GM04503 (cell line): ENCODE data around the gene CCND1.

Experiments used
- DNase-seq: peaks from one replicate; pipeline ENCODE4 v3.0.0-alpha.2; 2012; ENCODE audit warnings: low read depth

The CCND1 gene

DNA sequence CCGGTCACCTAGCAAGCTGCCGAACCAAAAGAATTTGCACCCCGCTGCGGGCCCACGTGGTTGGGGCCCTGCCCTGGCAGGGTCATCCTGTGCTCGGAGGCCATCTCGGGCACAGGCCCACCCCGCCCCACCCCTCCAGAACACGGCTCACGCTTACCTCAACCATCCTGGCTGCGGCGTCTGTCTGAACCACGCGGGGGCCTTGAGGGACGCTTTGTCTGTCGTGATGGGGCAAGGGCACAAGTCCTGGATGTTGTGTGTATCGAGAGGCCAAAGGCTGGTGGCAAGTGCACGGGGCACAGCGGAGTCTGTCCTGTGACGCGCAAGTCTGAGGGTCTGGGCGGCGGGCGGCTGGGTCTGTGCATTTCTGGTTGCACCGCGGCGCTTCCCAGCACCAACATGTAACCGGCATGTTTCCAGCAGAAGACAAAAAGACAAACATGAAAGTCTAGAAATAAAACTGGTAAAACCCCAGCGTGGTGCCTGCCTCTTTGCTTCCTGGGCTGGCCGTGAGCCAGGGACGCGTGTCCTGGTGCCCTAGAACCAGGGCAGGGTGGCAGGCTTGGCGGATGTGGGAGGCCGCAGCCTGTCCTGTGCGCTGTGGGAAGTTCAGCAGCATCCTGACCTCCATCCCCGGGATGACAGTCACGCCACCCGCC lies 13.2 kb downstream of the CCND1 start:
- no peak for DNase-seq

DNA sequence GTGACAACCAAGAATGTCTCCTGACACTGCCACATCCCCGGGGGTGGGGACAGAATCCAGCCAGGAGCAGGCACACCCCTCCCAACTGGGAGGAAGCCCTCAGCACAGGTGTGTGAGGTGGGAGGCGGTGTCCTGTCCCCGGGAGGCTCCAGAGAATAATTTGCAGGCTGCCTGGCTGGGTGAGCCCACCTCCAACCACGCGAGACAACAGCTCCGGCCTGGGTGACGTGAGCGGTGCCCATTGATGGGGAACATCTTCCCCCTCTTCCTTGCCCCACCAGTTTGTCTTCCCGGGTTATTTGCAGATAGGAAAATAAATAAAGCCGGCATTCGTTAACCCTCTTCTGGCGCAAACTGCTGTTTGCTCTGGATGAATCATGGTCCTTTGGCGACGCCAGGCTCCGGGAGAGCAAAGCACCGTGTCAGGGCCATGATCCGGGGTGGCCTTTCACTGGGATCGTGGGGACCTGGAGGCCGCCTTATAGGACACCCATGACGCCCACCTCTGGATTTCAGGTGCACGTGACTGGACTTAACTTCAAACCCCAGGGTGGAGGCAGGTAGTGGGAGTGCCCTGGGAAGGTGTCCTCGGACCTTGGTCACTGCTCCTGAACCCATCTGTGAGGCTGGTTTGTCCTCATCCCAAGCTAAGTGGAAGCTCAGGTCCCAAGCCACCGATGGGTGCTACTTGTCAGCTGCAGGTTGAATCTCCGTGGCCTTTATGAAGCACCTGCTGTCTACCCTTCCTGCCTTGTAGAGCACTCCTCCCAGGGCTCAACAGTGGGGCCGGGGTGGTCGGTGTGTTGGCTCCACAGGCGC lies 13.9 kb downstream of the CCND1 start:
- DNase-seq: no peak

DNA sequence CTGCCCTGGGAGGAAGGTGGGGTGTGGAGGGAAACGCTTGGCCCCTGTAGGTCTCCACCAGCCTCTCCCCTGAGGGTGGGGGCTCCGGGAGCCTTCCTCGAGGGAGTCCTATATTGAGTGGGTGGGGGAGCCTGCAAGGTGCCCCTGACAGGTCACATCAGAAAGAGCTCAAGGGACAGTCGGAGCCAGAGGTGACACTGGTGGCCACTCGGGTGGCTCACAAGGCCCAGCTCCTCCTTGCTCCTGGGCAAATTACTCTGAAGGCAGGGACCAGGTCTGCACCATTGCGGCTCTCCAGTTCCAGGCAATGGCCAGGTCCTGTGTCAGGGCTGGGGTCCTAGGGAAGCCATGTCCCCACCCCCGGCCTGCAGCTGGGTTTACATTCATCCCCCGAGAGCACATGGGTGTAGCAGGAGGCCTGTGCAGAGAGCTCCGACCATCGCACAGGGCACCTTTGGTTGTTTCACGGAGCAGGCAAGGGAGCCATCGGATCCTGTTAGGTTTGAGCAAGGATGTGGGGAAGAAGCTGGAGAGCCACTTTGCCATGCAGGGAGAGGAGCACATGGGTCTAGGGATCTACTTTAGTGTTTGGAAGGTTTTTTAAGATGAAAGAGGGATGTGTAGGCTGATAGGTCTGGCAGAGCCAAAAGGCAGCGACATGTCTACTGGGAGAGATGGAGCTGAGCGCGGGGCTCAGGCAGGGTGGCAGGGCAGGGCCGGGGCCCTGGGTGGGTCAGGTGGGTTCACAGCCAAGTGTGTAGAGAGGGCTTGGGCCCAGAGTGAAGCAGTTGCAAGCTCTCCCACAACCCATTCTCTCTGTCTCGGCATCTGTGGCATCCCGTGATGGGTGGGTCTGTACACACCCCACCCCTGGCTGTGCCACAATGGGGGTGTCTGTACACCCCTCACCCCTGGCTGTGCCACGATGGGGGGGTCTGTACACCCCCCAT lies 14.8 kb downstream of the CCND1 start:
- no peak for DNase-seq

DNA sequence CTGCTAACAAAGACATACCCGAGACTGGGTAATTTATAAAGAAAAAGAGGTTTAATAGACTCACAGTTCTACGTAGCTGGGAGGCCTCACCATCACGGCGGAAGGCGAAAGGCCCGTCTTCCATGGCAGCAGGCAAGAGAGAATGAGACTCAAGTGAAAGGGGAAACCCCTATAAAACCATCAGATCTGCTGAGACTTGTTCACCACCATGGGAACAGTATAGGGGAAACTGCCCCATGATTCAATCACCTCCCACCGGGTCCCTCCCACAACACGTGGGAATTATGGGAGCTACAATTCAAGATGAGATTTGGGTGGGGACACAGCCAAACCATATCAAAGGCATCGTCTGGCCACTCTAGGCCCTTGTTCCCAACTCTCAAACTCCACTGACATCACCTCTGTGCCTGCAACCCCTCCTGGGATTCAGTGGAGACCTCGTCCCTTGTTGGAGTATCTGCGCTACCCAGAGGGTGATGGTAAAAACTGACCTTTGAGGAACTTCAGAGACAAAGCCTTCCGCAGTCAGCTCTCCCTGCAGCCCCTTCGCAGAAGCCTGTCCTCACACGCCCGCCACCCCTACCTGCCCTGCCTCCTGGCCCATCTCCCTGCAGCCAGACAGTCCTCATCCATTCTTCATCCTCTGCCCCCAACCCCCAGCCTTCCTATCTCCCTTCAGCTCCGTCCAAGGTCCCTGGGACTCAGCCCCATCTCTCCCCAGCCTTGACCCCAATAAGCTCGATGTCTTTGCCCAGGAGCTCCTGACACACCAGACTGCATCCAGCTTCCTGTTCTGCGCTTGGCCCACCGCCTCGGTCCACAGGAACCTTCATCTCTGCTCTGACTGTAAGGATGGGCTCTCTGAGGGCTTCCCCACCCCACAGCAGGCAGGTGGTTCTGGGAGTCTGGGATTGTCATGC lies 15.8 kb downstream of the CCND1 start:
- DNase-seq: no peak

DNA sequence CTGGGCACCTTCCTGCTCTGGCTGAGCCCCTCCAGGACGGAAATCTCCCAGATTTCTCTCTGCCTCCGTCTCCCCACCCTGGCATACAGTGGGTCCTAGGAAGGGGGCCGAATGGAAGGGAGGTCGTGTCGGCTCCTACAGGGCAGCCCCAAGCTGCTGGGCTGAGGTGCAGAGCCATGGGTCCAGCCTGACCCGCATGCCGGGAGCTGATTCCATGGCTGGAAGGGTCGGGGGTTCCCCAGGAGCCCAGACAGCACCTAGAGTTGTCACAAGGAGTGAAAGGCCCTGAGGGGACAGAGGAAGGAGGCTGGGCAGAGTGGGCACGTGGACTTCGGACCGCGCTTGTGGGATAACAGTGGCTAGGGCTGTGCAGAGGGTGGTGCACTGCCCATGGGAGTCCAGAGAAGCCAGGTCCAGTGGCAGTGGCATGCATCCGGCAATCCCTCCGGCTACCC lies 16.5 kb downstream of the CCND1 start:
- no peak for DNase-seq

DNA sequence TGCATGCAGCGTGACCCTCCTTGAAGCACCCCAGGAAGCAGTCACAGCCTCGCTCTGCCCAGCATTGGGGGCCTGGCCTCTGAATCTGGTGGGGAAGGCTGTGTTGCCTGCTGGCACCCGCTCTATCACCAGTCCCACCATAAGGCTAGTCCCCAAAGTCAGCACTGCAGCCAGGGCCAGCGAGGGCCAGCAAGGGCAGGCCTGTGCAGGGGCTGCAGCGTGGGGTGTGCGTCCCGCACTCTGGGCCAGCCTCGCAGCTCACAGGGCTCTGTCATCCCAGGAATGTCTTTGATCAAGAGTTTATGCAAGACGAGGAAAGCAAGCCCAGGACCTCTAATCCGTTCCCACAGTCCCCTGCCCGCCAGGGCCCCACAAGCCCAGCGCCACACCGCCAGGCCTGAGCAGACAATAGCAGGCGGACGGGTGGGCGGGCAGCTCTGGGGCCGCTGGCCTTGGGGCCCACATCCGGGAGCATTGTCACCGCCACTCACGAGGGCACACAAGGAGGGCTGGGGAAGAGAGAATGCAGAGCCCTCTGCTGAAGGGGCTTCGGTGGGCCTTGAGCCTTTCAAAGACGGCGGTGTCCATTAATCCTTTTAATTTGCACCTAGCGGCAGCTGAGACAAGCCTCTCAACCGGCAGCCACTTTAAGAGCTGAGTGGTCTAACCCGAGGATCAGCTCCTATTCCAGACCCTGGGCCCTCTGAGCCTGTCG lies 17.1 kb downstream of the CCND1 start:
- no peak for DNase-seq

DNA sequence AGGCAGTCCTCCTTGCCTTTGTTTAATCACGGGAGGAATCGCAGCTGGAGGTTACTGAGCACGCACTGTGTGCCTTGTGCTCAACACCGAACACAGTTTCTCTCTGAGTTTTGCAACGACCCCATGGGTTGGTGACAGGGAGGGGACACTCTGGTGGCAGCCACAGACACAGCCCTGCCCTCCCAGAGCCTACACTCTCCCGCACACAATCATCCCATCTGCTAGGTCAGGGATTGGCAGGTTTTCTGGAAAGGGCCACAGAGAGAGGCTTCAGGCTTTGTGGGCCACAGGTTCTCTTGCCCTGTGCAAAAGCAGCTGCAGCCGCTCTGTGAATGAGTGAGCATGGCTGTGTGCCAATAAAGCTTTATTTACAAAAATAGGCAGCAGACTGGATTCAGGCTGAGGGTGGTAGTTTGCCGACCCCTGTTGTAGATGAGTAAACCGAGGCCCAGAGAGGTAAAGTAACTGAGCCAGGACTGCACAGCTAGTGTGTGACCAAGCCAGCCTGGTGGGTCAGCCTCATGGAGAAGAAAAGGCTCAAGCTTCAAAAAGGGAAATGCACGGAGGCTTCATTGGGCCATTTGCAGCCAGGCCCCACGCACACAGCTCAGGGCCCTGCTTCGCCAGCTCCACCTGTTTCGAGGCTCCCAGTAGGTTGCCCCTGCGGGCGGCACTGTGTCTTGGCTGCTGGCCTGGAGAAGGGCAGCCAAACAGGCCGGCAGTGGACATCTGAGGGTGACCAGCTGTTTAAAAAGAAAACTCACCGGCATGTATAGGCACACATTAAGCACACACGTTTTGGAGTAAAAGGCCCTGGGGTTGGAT lies 17.9 kb downstream of the CCND1 start:
- no peak for DNase-seq

DNA sequence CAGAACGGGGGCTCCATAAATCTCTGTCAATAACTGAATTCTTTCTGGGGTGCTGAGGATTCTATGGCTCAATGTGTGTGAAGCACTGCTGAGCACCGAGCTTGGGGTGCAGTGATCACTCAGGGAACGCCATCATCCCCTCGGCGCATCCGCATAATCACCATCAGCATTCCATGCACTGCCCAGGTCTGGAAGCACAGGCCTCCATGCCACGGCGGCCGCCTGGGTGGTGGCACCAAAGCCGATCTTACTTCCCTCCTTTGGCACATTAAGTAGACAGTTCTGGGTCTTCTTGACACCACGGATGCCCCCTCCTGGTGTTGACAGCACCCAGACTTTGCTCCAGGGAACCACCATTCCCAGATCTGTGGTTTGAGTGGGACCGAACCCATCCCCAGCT lies 18.6 kb downstream of the CCND1 start:
- no peak for DNase-seq

DNA sequence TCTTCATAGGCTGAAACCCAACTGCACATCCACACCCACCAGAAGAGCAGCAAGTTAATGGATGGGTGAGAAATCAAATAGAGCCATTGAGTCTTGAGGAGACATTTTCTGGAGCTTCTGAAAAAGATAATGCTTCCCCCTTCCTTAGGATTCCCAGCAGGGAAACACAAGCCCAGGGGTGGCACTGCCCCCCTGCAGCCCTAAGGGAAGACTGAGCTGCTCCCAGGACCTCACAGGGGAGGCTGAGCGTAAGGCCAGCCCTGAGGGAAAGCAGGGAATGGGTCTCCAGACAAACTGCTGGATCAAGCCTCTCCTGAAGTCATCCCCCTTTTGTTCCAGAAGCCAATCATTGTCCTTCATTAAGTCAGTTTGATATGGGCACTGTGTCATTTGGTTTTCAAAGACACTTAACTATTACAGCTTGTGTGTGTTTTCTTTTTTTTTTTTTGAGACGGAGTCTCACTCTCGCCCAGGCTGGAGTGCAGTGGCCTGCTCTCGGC lies 19.1 kb downstream of the CCND1 start:
- no peak for DNase-seq

DNA sequence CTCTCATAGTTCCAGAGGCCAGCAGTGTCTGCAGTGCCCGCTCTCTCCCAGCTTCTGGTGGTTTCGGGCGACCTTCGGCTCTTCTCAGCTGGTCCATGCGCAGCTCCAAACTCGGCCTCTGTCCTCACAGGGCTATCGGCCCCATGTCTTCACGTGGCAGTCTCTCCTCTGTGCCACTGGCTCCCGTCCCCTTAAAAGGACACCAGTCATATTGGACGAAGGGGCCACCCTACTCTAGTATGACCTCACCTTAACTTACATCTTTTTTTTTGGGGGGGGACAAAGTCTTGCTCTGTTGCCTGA lies 20.4 kb downstream of the CCND1 start:
- DNase-seq: no peak

DNA sequence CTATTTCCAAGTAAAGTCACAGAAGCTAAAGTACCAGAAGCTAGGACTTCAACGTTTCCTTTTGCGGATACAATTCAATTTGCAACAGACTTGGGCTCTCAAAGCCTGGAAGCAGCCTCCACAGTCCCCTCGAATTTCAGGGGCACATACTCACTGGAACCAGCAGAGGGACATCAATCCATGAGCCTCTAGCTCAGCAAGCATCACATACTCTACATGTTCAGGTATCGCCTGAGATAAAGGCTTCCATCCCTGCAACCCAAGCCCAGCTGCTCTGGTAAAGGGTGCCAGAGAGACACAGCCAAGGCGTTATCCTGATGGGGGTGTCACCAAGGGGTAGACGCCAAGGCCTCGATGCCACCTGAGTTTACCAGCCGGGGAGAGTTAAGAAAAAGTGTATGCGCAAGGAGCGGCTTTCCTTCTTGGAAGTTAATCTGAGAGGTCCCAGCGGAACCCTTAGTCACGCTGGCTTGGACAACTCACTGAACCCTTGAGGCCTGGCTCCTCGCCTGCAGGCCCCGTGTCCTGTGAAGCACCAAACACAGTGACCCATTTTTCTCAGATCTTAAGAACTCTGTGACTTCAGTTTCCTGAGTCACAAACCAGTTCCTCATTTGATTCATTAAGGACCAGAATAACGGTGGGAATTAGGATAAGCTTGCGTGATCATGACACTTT lies 21.2 kb downstream of the CCND1 start:
- no peak for DNase-seq

DNA sequence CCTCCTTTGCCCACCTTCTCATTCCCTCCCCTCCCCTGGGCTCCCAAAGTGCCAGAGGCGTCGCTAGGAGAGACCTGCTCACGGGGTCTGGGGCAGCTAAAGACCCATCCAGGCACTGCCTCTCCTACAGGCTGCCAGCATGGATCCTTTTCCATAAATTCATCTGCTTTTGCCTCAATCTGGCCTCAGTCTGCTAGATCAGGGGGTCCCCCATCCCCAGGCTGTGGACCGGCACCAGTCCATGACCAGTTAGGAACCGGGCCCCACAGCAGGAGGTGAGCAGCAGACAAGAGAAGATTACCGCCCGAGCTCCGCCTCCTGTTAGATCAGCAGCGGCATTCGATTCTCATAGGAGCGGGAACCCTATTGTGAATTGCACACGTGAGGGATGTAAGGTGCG lies 21.9 kb downstream of the CCND1 start:
- DNase-seq: no peak

DNA sequence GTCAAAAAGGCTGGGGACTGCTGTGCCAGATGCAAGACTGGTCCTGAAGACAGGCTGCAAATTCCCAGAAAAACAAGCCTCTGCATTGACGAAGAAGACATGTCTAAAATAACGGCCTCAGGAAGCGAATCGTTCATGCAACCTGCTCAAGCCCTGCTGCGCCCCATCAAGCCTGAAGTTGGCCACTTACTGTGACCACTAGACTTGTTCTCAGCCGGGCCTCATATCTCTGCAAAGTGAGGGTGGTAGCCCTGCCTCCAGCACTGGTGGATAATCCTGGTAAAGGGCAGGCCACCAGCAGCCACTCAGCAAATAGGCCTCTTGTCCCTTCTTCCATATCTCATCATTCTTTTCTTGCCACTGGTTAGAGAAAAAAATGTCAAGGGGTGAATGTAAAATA lies 22.4 kb downstream of the CCND1 start:
- no peak for DNase-seq

DNA sequence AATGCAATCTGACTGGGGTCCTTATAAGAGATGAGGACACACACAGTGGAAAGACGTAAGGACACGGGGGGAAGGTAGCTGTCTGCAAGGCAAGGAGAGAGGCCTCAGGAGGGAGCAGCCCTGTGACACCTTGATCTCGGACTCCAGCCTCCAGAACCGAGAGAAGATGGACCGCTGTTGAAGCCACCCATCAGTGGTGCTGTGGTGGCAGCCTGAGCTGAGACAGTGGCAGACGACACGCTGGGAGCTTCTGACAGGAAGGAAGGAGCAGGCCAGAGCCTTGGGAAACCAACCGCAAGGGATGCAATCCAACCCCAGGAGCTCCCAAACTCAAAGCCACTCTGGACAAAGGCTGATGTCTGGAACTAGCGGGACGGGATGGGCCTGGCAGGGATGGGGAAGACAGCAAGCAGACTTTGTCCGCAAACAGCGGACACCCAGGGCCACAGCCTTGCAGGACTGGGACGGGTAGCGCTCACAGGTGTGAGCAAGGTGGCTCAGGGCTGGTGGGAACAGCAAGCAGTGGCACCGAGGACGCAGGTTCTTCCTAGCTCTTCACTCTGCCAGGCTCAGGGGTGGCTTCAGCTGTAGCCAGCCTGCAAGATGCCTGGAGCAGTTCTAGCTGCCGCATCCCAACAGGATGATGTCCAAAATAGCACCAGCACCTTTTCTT lies 23.3 kb downstream of the CCND1 start:
- DNase-seq: no peak

DNA sequence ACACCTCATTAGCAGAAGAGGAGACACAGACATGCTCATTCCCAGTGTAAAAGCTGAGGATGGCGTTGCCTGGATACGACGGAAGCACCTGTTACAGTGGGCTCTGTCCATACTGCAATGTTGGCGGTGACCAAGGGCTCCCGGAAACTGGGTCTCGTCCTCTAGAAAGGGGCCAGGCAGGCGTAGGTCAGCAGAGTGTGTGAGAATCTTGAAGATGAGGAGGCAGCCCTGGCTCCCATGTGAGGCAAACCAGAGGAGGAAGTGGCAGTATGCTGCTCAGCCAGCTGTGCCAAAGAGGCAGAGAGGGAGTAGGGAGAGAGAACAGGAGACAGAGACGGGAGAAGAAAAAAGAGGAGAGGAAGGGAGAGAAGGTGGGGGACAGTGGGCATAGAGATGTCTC lies 23.9 kb downstream of the CCND1 start:
- no peak for DNase-seq

DNA sequence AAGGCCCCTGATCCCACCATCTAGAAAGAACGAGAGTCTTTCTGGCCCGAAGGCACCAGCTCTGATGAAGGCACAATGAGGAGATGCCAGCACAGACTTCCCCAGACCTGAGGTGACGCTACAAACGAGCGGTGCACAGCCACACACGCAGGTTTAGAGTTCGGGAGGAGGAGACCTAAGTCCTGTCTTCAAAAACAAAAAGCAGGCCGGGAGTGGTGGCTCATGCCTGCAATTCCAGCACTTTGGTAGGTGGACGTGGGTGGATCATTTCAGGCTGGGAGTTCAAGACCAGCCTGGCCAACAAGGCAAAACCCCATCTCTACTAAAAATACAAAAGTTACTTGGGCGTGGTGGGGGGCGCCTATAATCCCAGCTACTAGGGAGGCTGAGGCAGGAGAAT lies 24.7 kb downstream of the CCND1 start:
- no peak for DNase-seq

DNA sequence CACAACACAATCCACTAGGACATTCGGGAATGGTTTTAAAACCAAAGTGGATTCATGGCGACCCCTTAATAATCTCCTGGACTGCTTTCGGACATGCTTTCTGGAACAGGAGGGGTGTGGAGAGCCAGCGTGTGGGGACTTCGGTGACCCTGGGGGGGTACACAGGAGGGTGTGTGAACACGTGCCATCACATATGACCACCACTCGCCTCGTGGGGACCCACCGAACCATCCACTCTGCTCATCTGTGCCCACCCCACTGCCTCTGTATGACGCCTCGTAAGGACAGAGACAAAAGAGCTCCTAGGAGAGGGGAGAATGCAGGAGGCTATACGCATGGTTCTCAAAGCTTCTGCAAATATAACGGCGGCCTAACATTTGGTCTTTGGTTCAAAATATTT lies 25.3 kb downstream of the CCND1 start:
- DNase-seq: no peak

DNA sequence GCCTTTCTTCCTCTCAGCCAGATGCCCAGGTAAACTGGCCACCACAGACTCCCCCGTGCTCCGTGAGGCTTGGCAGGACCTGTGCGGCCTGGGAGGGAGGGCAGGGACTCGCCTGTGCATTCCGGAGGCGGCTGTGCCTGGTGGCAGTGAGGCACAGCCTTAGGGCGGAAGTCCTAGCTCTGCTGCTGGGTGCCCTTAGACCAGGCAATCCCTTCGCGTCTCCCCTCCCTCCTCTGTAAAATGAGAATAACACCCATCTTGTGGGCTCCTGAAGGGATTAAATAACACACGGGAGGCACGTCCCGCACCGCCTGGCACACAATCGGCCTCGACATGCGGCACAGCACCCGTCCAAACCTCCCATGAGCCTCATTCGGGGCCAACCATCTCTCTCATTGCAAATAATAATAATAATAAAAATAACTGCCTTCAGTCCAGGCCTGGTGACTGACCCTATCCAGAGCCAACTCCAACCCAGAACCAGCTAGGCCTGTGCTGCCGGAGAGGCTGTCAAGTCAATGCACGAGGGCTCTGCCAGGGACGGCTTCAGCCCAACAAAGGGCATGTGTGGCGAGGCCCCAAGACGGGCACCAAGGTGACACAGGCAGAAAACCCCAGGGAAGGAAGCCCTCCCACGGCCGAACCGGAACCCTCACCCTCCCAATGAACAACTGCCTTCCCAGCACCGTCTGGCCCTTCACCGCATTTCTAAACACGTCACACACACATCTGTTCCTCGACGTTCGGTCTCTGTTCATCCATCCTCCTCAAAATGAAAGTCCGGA lies 26.0 kb downstream of the CCND1 start:
- no peak for DNase-seq
